ENCODE results near the gene RBM3. TPM values are rescaled to one million over a fixed set of nuclear protein-coding genes. Genes with fewer than 3 reads are reported as not detected.

RBM3 gene
- total RNA-seq, 1 donor from 2014 or later = 170 TPM

DNA sequence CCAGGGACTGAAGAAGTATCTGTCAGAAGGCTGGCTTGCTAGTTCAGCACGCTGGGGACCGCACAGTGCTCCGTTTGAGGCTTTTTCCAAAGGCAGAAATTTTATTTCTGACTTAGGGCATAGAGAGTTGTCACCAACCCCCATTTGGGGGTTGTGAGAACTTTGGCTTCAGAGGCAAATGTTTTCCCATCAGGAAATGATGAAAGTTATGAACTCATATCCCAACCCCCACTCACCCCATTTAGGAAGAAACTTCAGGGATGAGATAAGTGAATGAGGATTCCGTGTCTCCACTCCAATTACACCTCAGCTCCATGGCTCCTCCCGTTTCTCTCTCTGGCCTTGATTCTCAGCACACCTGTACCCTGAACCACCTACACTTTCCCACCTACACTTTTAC, 18.7 kb downstream of the RBM3 start:
- Histone ChIP-seq H3K4me3 (no peak overlapping the region), H3K36me3 (no peaks in the 10 kb centered on the region), H3K27me3 (no peaks in the 10 kb centered on the region), H3K4me1 (no peaks in the 10 kb centered on the region), H3K27ac (no peak overlapping the region), H3K9me3 (no peaks in the 10 kb centered on the region)
- intact Hi-C loops (cut with DNase I) = no loop called here
- no peak for DNase-seq
- TF ChIP-seq, protein P1, sequence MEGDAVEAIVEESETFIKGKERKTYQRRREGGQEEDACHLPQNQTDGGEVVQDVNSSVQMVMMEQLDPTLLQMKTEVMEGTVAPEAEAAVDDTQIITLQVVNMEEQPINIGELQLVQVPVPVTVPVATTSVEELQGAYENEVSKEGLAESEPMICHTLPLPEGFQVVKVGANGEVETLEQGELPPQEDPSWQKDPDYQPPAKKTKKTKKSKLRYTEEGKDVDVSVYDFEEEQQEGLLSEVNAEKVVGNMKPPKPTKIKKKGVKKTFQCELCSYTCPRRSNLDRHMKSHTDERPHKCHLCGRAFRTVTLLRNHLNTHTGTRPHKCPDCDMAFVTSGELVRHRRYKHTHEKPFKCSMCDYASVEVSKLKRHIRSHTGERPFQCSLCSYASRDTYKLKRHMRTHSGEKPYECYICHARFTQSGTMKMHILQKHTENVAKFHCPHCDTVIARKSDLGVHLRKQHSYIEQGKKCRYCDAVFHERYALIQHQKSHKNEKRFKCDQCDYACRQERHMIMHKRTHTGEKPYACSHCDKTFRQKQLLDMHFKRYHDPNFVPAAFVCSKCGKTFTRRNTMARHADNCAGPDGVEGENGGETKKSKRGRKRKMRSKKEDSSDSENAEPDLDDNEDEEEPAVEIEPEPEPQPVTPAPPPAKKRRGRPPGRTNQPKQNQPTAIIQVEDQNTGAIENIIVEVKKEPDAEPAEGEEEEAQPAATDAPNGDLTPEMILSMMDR (IDR thresholded peaks at IDR 0.05) = no peak
- ATAC-seq = no peak

DNA sequence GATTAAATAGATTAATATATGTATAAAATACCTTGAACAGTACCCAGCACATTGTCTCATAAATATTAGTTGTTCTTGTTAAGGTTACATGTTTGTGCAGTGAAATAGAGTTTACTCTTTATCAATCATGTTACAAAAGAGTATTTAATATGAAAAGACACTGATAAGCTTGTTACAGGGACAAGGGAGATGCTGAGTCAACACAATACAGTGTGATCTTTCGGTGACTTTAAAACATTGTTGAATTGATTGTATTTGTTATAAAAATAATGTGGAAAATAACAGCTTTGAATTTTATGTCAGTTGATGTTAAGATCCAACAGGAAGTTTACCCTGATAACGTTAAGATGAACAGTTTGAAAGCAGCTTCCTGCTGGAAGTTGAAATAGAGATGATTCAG, 21.6 kb downstream of the RBM3 start:
- no peak overlapping the region for H3K27ac ChIP-seq
- TF ChIP-seq, protein P1 (IDR thresholded peaks at IDR 0.05) = no peak
- intact Hi-C loops (cut with DNase I) = no loop called here

DNA sequence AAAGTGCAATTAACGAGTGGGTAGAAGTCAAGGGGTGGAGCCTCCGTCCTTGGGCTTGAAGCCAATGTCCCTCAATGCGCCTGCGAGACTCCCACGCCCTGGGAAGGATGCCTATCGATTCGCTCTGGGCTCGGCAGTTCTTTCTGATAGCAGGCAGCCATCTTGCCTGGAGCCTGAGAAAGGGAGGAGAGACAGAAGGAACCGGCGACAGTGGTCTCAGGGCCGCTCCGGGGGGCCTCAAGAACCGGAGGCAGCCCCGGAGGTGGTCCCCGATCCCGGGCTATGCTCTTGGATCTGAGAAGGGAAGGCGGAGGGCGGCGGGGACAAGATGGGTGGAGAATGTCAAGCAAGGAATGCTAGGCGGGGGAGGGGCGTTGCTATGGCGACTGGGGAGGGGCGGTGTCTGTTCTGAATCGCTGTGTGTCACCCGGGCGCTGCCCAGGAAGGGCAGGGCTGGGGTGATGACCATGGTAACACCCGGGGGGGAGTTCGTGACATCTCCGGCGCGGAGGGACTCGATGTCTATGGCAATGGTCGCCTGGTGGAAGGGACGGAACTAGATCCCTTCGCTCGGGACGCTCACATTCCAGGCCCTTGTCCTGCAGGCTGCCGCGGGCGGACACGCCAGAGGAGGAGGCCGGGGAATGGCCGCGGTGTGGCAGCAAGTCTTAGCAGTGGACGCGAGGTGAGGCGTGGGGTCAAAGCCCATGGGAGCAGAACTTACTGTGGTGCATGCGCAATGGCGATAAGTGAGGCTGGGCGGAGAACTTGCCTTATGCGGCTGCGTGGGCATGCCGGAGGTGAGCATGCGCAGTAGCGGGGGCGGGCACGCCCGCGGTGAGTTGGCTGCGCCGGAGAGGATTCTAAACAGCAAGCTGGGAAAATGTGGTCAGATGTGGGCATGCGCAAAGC, 23.3 kb downstream of the RBM3 start, which contains the start of gene WDR13:
Gene WDR13 (plus strand): TSS at position 140 of the 912 bp plus-strand sequence. CDS start 505 bp downstream, at position 645.
- H3K27me3 ChIP-seq = no peaks in the 10 kb centered on the region
- peaks cover 31% of the 10 kb centered on the region for H3K36me3 ChIP-seq
- TF ChIP-seq, protein P1 (IDR thresholded peaks at IDR 0.05) = no peak
- H3K4me3 ChIP-seq = peak within 1 kb of the TSS; percentile 65
- DNase-seq = peak; percentile 95
- peak within 1 kb of the TSS; percentile 97 for H3K27ac ChIP-seq
- intact Hi-C loops (cut with DNase I) = no loop called here
- no peaks in the 10 kb centered on the region for H3K9me3 ChIP-seq
- no peaks in the 10 kb centered on the region for H3K4me1 ChIP-seq
- peak; percentile 94 for ATAC-seq

More for the DNA sequence above, 21.6 kb downstream of the RBM3 start:
- H3K27me3 ChIP-seq = no peaks in the 10 kb centered on the region
- no peaks in the 10 kb centered on the region for H3K4me1 ChIP-seq
- peaks cover 14% of the 10 kb centered on the region for H3K36me3 ChIP-seq
- H3K9me3 ChIP-seq = no peaks in the 10 kb centered on the region
- no peak for ATAC-seq
- H3K4me3 ChIP-seq = no peak overlapping the region
- no peak for DNase-seq

DNA sequence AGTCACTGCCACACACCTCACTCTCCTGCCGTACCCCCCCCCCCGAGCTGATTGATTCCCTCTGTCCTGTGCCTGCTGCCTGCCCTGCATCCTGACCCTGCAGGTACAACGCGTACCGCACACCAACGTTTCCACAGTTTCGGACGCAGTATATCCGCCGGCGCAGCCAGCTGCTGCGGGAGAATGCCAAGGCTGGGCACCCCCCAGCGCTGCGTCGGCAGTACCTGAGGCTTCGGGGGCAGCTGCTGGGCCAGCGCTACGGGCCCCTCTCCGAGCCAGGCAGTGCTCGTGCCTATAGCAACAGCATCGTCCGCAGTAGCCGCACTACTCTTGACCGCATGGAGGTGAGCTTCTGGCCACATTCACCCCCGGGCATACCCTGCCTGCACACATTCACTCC, 24.3 kb downstream of the RBM3 start:
- no peaks in the 10 kb centered on the region for H3K9me3 ChIP-seq
- H3K27me3 ChIP-seq = no peaks in the 10 kb centered on the region
- DNase-seq (no peak), ATAC-seq (no peak)
- peaks cover 34% of the 10 kb centered on the region for H3K36me3 ChIP-seq
- TF ChIP-seq, protein P1 (IDR thresholded peaks at IDR 0.05) = no peak
- H3K27ac ChIP-seq = peak overlapping the region; percentile 97
- intact Hi-C loops (cut with DNase I) = no loop called here
- peak overlapping the region; percentile 65 for H3K4me3 ChIP-seq
- no peaks in the 10 kb centered on the region for H3K4me1 ChIP-seq

DNA sequence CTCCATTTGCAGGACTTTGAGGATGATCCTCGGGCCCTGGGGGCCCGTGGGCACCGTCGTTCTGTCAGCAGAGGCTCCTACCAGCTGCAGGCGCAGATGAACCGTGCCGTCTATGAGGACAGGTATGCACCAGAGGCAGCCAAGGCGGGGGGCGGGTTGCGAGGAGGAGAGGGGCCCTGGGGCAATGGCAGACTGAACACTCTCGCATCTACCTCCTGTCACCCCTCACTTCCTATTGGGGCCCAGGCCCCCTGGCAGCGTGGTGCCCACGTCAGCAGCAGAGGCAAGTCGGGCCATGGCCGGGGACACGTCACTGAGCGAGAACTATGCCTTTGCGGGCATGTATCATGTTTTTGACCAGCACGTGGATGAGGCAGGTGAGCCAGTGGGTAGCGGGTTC, 25.1 kb downstream of the RBM3 start:
- H3K27ac ChIP-seq = no peak overlapping the region
- intact Hi-C loops (cut with DNase I) = no loop called here
- H3K4me1 ChIP-seq = no peaks in the 10 kb centered on the region
- H3K9me3 ChIP-seq = no peaks in the 10 kb centered on the region
- no peak for DNase-seq
- TF ChIP-seq, protein P1 (IDR thresholded peaks at IDR 0.05) = no peak
- H3K4me3 ChIP-seq = no peak overlapping the region
- no peaks in the 10 kb centered on the region for H3K27me3 ChIP-seq
- H3K36me3 ChIP-seq = peaks cover 34% of the 10 kb centered on the region
- no peak for ATAC-seq
